ENCODE results near the gene IFT27.
A peak's percentile ranks its signal among the peaks of the same experiment; 100 is the strongest.

IFT27 gene

GRCh38 chr22:36797911-36798673 is 22.2 kb upstream of the IFT27 start:
- no peak for DNase-seq (ENCODE audit: low read depth, low spot score)
- H3K4me3 ChIP-seq (ENCODE audit: low read length) = no peak overlapping the region

GRCh38 chr22:36797374-36797773 is 21.5 kb upstream of the IFT27 start:
- H3K4me3 ChIP-seq (ENCODE audit: low read length) = no peak overlapping the region
- DNase-seq (ENCODE audit: low read depth, low spot score) = no peak

GRCh38 chr22:36796552-36797175 is 20.7 kb upstream of the IFT27 start:
- no peak for DNase-seq (ENCODE audit: low read depth, low spot score)
- H3K4me3 ChIP-seq (ENCODE audit: low read length) = no peak overlapping the region

- no peak overlapping the region for H3K4me3 ChIP-seq (ENCODE audit: low read length)
- no peak for DNase-seq (ENCODE audit: low read depth, low spot score)
Measured at GRCh38 chr22:36795633-36796032, 19.7 kb upstream of the IFT27 start.

- no peak for DNase-seq (ENCODE audit: low read depth, low spot score)
- H3K4me3 ChIP-seq (ENCODE audit: low read length) = no peak overlapping the region
Measured at GRCh38 chr22:36790648-36791047, 14.7 kb upstream of the IFT27 start.

- no peak overlapping the region for H3K4me3 ChIP-seq (ENCODE audit: low read length)
- DNase-seq (ENCODE audit: low read depth, low spot score) = no peak
Measured at GRCh38 chr22:36787204-36787988, 11.5 kb upstream of the IFT27 start.

GRCh38 chr22:36783743-36784142 is 7.8 kb upstream of the IFT27 start:
- H3K4me3 ChIP-seq (ENCODE audit: low read length) = no peak overlapping the region
- no peak for DNase-seq (ENCODE audit: low read depth, low spot score)

GRCh38 chr22:36781656-36782627 is 6.0 kb upstream of the IFT27 start:
- H3K4me3 ChIP-seq (ENCODE audit: low read length) = no peak overlapping the region
- peak; percentile 53 for DNase-seq (ENCODE audit: low read depth, low spot score)

- H3K4me3 ChIP-seq (ENCODE audit: low read length) = no peak overlapping the region
- no peak for DNase-seq (ENCODE audit: low read depth, low spot score)
Measured at GRCh38 chr22:36778020-36778419, 2.1 kb upstream of the IFT27 start.

GRCh38 chr22:36776722-36777121 is 803 bp upstream of the IFT27 start:
- DNase-seq (ENCODE audit: low read depth, low spot score) = no peak
- H3K4me3 ChIP-seq (ENCODE audit: low read length) = peak overlapping the region; percentile 49

- DNase-seq (ENCODE audit: low read depth, low spot score) = no peak
- peak overlapping the region; percentile 74 for H3K4me3 ChIP-seq (ENCODE audit: low read length)
Measured at GRCh38 chr22:36775586-36775963, 344 bp downstream of the IFT27 start.

GRCh38 chr22:36773935-36774334 is 2.0 kb downstream of the IFT27 start:
- H3K4me3 ChIP-seq (ENCODE audit: low read length) = no peak overlapping the region
- DNase-seq (ENCODE audit: low read depth, low spot score) = peak; percentile 23

GRCh38 chr22:36772451-36772850 is 3.5 kb downstream of the IFT27 start:
- no peak overlapping the region for H3K4me3 ChIP-seq (ENCODE audit: low read length)
- DNase-seq (ENCODE audit: low read depth, low spot score) = no peak

GRCh38 chr22:36771356-36772063 is 4.4 kb downstream of the IFT27 start:
- no peak overlapping the region for H3K4me3 ChIP-seq (ENCODE audit: low read length)
- no peak for DNase-seq (ENCODE audit: low read depth, low spot score)

GRCh38 chr22:36770513-36771231 is 5.2 kb downstream of the IFT27 start:
- H3K4me3 ChIP-seq (ENCODE audit: low read length) = no peak overlapping the region

GRCh38 chr22:36769541-36770512 is 6.1 kb downstream of the IFT27 start:
- no peak for DNase-seq (ENCODE audit: low read depth, low spot score)
- H3K4me3 ChIP-seq (ENCODE audit: low read length) = no peak overlapping the region

More at GRCh38 chr22:36770513-36771231, 5.2 kb downstream of the IFT27 start:
- DNase-seq (ENCODE audit: low read depth, low spot score) = no peak

GRCh38 chr22:36768616-36769015 is 7.3 kb downstream of the IFT27 start:
- no peak for DNase-seq (ENCODE audit: low read depth, low spot score)
- H3K4me3 ChIP-seq (ENCODE audit: low read length) = no peak overlapping the region

All from Jurkat, Clone E6-1 (cell line).